Left renal pelvis (tissue), 4 donors: ENCODE results near the gene NFIX. TPM values are rescaled to one million over a fixed set of nuclear protein-coding genes. Genes with fewer than 3 reads are reported as not detected.

Experiments used
- DNase-seq, 4 donors: peaks; one replicate each; pipeline ENCODE4 v3.0.0-alpha.2; 2013; ENCODE audit warnings: low read depth in 4 of 4, low spot score in 3 of 4
- polyA plus RNA-seq, 4 donors: library from polyadenylated mRNA; unstranded; fragments of 120-200 nt; gene quantifications; one replicate each; pipeline ENCODE4 v1.2.1, GENCODE V29; 2013; ENCODE audit not compliant: insufficient read length in 4 of 4

The NFIX gene
- polyA plus RNA-seq, 4 donors, result 18.9 to 130 (median 23.3) TPM

- no peak for DNase-seq
These were observed 140.1 kb downstream of the NFIX start for GRCh38 chr19:13135068-13136062.

- no peak for DNase-seq
These were observed 142.1 kb downstream of the NFIX start for GRCh38 chr19:13137290-13137794.

- DNase-seq, result no peak
These were observed 143.1 kb downstream of the NFIX start for GRCh38 chr19:13138171-13138915.

- no peak for DNase-seq
These were observed 143.6 kb downstream of the NFIX start for GRCh38 chr19:13138916-13139198.

GRCh38 chr19:13139633-13140311 is 144.5 kb downstream of the NFIX start:
- no peak for DNase-seq

GRCh38 chr19:13146763-13147563 is 151.7 kb downstream of the NFIX start:
- DNase-seq, result no peak

Other genes with a start within 250 kb of the NFIX start
- gene BEST2, start 243.7 kb upstream of the NFIX start, polyA plus RNA-seq, result under 1 TPM in 1 of 4 donors, not detected in 3; 0.23 TPM
- 10 to 100 TPM; 17.8 to 90.4 (median 45.4) TPM for gene HOOK2, start 219.9 kb upstream of the NFIX start, polyA plus RNA-seq
- 100 to 1,000 TPM in 1 of 4 donors, 10 to 100 TPM in 3; 13.8 to 678 (median 32.3) TPM for gene JUNB, start 204.0 kb upstream of the NFIX start, polyA plus RNA-seq
- gene PRDX2, start 193.7 kb upstream of the NFIX start, polyA plus RNA-seq, result 100 to 1,000 TPM; 242 to 339 (median 290) TPM
- 10 to 100 TPM in 1 of 4 donors, 1 to 10 TPM in 3; 5.8 to 12.9 (median 8.2) TPM for gene THSD8, start 193.4 kb upstream of the NFIX start, polyA plus RNA-seq
- gene RNASEH2A, start 188.9 kb upstream of the NFIX start, polyA plus RNA-seq, result 10 to 100 TPM; 25.6 to 38.5 (median 29.9) TPM
- gene RTBDN, start 160.9 kb upstream of the NFIX start, polyA plus RNA-seq, result under 1 TPM in 2 of 4 donors, not detected in 2; 0.20 to 0.29 TPM
- gene MAST1, start 157.0 kb upstream of the NFIX start, polyA plus RNA-seq, result 1 to 10 TPM in 3 of 4 donors, under 1 TPM in 1; 0.94 to 1.7 (median 1.2) TPM
- 10 to 100 TPM; 12.0 to 14.0 (median 12.6) TPM for gene DNASE2, start 114.0 kb upstream of the NFIX start, polyA plus RNA-seq
- 1 to 10 TPM in 1 of 4 donors, under 1 TPM in 3; 0.19 to 3.4 (median 0.34) TPM for gene KLF1, start 108.3 kb upstream of the NFIX start, polyA plus RNA-seq
- gene GCDH, start 104.3 kb upstream of the NFIX start, polyA plus RNA-seq, result 10 to 100 TPM; 14.9 to 36.7 (median 26.0) TPM
- gene SYCE2, start 76.2 kb upstream of the NFIX start, polyA plus RNA-seq, result 1 to 10 TPM; 2.0 to 5.4 (median 2.7) TPM
- 10 to 100 TPM; 32.3 to 59.0 (median 45.4) TPM for gene FARSA, start 61.8 kb upstream of the NFIX start, polyA plus RNA-seq
- 100 to 1,000 TPM; 715 to 943 (median 905) TPM for gene CALR, start 56.9 kb upstream of the NFIX start, polyA plus RNA-seq
- 10 to 100 TPM; 68.2 to 96.0 (median 74.4) TPM for gene RAD23A, start 49.6 kb upstream of the NFIX start, polyA plus RNA-seq
- gene GADD45GIP1, start 38.3 kb upstream of the NFIX start, polyA plus RNA-seq, result 10 to 100 TPM; 23.2 to 46.5 (median 28.4) TPM
- gene DAND5, start 25.9 kb upstream of the NFIX start, polyA plus RNA-seq, result under 1 TPM in 2 of 4 donors, not detected in 2; 0.08 to 0.10 TPM
- 1 to 10 TPM; 3.5 to 8.1 (median 5.3) TPM for gene LYL1, start 107.4 kb downstream of the NFIX start, polyA plus RNA-seq
- gene TRMT1, start 121.3 kb downstream of the NFIX start, polyA plus RNA-seq, result 10 to 100 TPM; 26.0 to 44.9 (median 35.0) TPM
- gene NACC1, start 122.8 kb downstream of the NFIX start, polyA plus RNA-seq, result 10 to 100 TPM; 12.7 to 33.2 (median 22.0) TPM
- gene STX10, start 154.9 kb downstream of the NFIX start, polyA plus RNA-seq, result 10 to 100 TPM; 55.8 to 71.7 (median 57.1) TPM
- 100 to 1,000 TPM in 1 of 4 donors, 10 to 100 TPM in 3; 50.6 to 480 (median 68.7) TPM for gene IER2, start 154.9 kb downstream of the NFIX start, polyA plus RNA-seq